ENCODE results near the gene RPTOR.

DNA sequence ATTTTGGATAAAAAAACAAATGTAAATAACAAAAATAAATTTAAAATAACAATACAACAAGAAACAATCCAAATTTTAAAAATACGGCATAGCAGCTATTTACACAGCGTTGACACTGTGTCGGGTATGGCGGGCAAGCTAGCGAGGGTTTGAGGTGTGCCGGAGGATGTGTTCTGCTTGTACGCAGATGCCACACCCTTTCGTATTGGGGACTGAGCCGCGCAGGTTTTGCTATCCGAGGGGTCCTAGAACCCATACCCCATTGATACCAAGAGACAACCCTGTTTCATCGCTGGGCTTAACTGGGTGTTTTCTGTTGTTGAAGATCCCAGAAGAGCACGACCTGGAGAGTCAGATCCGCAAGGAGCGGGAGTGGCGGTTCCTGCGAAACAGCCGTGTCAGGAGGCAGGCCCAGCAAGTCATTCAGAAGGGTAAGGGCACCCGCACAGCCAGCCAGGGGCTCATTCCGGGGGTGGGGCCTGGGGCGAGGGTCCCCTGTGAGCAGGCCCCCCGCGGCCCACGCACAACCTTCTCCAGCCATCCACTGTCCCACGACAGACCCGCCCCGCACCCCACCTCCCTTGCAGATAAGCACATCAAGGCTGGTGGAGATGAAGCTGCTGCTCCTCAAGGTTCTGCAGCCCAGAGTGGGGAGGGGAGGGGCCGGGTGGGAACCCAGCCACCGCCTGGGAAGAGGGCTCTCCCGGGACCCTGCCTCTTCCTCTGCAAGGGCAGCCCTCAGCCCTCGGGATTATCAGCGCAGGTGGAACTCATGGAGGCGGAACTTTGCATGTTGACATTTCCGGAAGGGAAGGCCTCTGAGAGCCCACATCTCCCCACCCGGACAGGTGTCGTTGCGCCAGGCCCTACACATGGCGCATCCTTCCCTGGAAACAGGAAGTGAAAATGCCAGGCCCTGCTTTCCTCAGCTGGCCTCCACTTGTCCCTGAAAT lies 395.8 kb downstream of the RPTOR start:
- no peak for TF ChIP-seq POLR2AphosphoS5 (IDR thresholded peaks at IDR 0.05)
- TF ChIP-seq, protein P1, sequence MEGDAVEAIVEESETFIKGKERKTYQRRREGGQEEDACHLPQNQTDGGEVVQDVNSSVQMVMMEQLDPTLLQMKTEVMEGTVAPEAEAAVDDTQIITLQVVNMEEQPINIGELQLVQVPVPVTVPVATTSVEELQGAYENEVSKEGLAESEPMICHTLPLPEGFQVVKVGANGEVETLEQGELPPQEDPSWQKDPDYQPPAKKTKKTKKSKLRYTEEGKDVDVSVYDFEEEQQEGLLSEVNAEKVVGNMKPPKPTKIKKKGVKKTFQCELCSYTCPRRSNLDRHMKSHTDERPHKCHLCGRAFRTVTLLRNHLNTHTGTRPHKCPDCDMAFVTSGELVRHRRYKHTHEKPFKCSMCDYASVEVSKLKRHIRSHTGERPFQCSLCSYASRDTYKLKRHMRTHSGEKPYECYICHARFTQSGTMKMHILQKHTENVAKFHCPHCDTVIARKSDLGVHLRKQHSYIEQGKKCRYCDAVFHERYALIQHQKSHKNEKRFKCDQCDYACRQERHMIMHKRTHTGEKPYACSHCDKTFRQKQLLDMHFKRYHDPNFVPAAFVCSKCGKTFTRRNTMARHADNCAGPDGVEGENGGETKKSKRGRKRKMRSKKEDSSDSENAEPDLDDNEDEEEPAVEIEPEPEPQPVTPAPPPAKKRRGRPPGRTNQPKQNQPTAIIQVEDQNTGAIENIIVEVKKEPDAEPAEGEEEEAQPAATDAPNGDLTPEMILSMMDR (IDR thresholded peaks at IDR 0.05) = no peak
- no peak for TF ChIP-seq POLR2A (IDR thresholded peaks at IDR 0.05)
